Right lobe of liver (tissue), 6 donors: Measurements from ENCODE around the gene PERM1. TPM values are rescaled to one million over a fixed set of nuclear protein-coding genes. Genes with fewer than 3 reads are reported as not detected.

Source experiments
- ATAC-seq, 4 donors: fragments of 200-7000 bp; cut with Tn5 transposase; one replicate each; pipeline ENCODE4 v1.9.1; 2020; ENCODE audit warnings: mild to moderate bottlenecking in 4 of 4, moderate library complexity in 4 of 4
- DNase-seq, 3 donors: peaks; one replicate each; pipeline ENCODE4 v3.0.0-alpha.2; 2020
- H3K27ac ChIP-seq, 3 donors: fragments of 200-600 bp; one replicate each; pipeline ENCODE4 v1.8.0; 2022
- H3K27me3 ChIP-seq, 2 donors: fragments of 200-600 bp; one replicate each; pipeline ENCODE4 v1.8.0; 2022
- H3K36me3 ChIP-seq, 4 donors: fragments of 200-600 bp; sonication (generic) in 1 of 4; one replicate each; pipeline versions ENCODE4 v1.5.1 to v1.8.0; 2017 to 2022; ENCODE audit warnings: control low read depth in 1 of 4
- H3K4me1 ChIP-seq, 4 donors: fragments of 200-600 bp; sonication (generic) in 1 of 4; one replicate each; pipeline versions ENCODE4 v1.5.1 to v1.8.0; 2017 to 2022; ENCODE audit warnings: control low read depth in 1 of 4
- H3K4me3 ChIP-seq, 3 donors: fragments of 200-600 bp; one replicate each; pipeline ENCODE4 v1.8.0; 2022
- H3K9me3 ChIP-seq, 4 donors: fragments of 200-600 bp; sonication (generic) in 1 of 4; one replicate each; pipeline versions ENCODE4 v1.5.1 to v1.8.0; 2017 to 2022; ENCODE audit warnings: control low read depth in 1 of 4
- POLR2A ChIP-seq: fragments of 450-650 bp; IDR thresholded peaks from one replicate; pipeline ENCODE4 v1.6.1; 2017; ENCODE audit warnings: antibody characterized with exemption, mild to moderate bottlenecking
- WGBS: methylation state at CpG from one replicate; pipeline ENCODE4 v1.1.6; 2018; ENCODE audit warnings: low coverage, low lambda C conversion rate; ENCODE audit not compliant: insufficient coverage; ENCODE audit errors: missing lambda C conversion rate; 5-methylcytosine and 5-hydroxymethylcytosine counted together
- intact Hi-C, 2 donors: fragments of 100-400 bp; cut with DNase I; formaldehyde crosslinking; loops; one replicate each; pipeline versions ENCODE4 v1.11.2 to v1.14.1; 2022
- total RNA-seq, 6 experiments: library from RNA; depleted of rRNA in 2 of 6; stranded (reverse); fragments of >200 nt in 2 of 6; fragmentation: NEBNext Ultra II Directional in 3 of 6; extraction: Animal tissue kit (Norgen Biotek cat#: 25700) in 3 of 6; gene quantifications; one replicate each; pipeline versions ENCODE4 v1.1.0 to v1.2.4, GENCODE V29; 2016 to 2023
- TF ChIP-seq, protein P1 (sequence below), 4 donors: fragments of 200-600 bp in 3 of 4; fragments of 450-650 bp in 1 of 4; IDR thresholded peaks; one replicate each; pipeline versions ENCODE4 v1.5.1 to v1.8.0; 2016 to 2022; ENCODE audit warnings: antibody characterized with exemption in 4 of 4, mild to moderate bottlenecking in 2 of 4
- donor health status: DM: no; HTN: yes; CAD: no.
- donor health status: DM: no; HTN: no; CAD: no.
- donor health status: DM: no; HTN: no; CAD: no.
- donor health status: DM: no; HTN: yes; CAD: no.
- donor health status: DM: no; HTN: yes; CAD: no.

PERM1 gene
- total RNA-seq, 6 experiments from 2014 or later = 0.18 to 0.46 (median 0.28) TPM; not detected in 2

DNA sequence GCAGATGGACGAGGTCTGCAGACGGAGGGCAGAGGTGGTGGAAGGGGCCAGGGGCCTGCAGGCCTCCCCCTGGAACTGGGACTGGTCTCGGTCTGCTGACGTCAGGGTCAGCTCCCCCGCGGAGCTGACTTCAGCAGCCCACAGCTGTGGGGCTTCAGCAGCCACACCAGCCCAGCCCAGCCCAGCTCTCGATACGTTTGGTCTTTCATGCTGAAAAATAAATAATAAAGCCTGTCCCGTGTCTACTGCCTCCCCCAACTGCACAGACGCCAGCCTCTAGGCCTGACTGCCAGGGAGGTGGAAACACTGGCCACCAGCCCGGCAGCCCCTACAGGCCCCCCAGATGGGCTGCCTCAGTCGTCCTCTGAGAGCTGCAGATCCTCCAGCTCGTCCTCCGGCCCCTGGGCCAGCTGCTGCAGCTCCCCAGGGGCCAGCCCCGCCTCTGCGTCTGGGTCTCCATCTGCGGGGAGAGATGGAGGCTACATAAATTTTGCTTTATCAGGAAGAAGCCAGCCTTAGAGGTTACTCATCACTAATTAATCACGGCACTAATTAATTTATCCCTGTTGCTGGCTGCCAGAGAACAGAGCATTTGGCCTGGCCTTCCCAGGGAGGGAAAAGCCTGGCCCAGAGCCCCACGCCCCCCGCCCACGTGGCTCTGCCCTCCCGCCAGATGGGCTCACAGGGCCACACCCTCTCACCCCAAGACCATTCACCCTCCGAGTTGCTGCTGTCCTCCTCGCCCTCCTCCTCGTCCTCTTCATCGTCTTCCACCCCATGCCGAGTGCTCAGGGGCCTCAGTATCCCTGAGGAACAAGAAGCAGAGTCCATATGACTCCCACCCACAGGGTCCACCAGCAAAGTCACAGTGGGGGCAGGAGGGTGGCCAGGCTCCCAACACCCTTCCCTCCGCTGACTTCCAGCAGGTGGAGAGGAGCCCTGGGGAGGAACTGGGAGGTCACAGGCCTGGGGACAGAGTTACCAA is 37.3 kb downstream of the PERM1 start:
- no peak for DNase-seq
- no peak for ATAC-seq
- Histone ChIP-seq H3K27ac (no peak overlapping the region), H3K9me3 (no peaks in the 10 kb centered on the region), H3K4me3 (no peak overlapping the region), H3K36me3 (peaks cover 0 to 16% (median 3%) of the 10 kb centered on the region in 4 donors), H3K4me1 (peaks cover 0 to 18% (median 6%) of the 10 kb centered on the region in 4 donors), H3K27me3 (peaks cover 0 to 7% of the 10 kb centered on the region in 2 donors)
- intact Hi-C loops = no loop called here
- TF ChIP-seq POLR2A = no peak
- TF ChIP-seq, protein P1, sequence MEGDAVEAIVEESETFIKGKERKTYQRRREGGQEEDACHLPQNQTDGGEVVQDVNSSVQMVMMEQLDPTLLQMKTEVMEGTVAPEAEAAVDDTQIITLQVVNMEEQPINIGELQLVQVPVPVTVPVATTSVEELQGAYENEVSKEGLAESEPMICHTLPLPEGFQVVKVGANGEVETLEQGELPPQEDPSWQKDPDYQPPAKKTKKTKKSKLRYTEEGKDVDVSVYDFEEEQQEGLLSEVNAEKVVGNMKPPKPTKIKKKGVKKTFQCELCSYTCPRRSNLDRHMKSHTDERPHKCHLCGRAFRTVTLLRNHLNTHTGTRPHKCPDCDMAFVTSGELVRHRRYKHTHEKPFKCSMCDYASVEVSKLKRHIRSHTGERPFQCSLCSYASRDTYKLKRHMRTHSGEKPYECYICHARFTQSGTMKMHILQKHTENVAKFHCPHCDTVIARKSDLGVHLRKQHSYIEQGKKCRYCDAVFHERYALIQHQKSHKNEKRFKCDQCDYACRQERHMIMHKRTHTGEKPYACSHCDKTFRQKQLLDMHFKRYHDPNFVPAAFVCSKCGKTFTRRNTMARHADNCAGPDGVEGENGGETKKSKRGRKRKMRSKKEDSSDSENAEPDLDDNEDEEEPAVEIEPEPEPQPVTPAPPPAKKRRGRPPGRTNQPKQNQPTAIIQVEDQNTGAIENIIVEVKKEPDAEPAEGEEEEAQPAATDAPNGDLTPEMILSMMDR (IDR thresholded peaks at IDR 0.05) = no peak
- WGBS = 64% methylated on average over 14 of the region's 28 CpGs

DNA sequence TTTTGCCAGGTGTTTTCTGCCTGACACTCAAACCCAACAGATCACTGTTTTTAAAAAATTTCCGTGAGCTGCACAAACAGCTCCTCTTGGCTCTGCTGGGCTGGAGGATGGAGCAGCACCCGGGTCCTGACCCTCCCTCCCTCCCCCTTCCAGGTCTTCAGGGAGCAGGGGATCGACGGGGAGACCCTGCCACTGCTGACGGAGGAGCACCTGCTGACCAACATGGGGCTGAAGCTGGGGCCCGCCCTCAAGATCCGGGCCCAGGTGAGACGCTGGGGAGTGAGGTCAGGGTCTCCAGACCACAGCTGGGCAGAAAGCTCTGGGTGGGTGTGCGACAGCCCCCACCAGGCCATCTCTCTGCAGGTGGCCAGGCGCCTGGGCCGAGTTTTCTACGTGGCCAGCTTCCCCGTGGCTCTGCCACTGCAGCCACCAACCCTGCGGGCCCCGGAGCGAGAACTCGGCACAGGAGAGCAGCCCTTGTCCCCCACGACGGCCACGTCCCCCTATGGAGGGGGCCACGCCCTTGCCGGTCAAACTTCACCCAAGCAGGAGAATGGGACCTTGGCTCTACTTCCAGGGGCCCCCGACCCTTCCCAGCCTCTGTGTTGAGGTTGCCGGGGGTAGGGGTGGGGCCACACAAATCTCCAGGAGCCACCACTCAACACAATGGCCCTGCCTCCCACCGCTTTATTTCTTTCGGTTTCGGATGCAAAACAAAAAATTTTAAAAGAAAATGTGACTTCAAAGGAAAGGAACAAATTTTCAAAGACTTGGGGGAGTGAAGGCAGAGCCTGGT is 38.1 kb downstream of the PERM1 start:
- no peaks in the 10 kb centered on the region for H3K9me3 ChIP-seq
- intact Hi-C loops = no loop called here
- ATAC-seq = no peak
- TF ChIP-seq, protein P1 (IDR thresholded peaks at IDR 0.05) = no peak
- no peak for TF ChIP-seq POLR2A
- WGBS = 58% methylated on average over 6 of the region's 27 CpGs
- no peak for DNase-seq
- peaks cover 0 to 14% (median 0%) of the 10 kb centered on the region in 4 donors for H3K36me3 ChIP-seq
- H3K27me3 ChIP-seq = peaks cover 0 to 15% of the 10 kb centered on the region in 2 donors
- H3K4me1 ChIP-seq = peaks cover 0 to 18% (median 6%) of the 10 kb centered on the region in 4 donors
- no peak overlapping the region for H3K27ac ChIP-seq
- no peak overlapping the region for H3K4me3 ChIP-seq

DNA sequence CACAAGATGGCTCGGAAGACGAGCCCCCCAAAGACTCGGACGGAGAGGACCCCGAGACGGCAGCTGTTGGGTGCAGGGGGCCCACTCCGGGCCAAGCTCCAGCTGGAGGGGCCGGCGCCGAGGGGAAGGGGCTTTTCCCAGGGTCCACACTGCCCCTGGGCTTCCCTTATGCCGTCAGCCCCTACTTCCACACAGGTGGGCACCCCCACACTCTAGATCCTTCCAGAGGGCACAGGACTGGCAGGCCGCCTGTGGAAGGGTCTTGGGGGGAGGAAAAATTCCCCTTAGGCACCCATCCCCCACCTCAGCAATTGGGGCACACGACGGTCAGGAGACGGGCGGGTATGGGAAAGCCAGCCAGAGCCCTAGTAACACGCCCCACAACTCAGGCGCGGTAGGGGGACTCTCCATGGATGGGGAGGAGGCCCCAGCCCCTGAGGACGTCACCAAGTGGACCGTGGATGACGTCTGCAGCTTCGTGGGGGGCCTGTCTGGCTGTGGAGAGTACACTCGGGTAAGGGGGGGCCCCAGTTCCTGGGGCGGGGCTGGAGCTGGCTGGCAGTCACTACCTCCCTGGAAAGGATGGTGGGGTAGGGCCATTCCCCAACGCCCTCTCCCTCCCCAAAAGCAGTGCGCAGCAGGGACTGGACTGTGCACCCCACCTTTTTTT is 38.9 kb downstream of the PERM1 start:
- H3K4me1 ChIP-seq = peaks cover 0 to 18% (median 6%) of the 10 kb centered on the region in 4 donors

More for the DNA sequence above, 38.9 kb downstream of the PERM1 start:
- H3K9me3 ChIP-seq = no peaks in the 10 kb centered on the region
- H3K27me3 ChIP-seq = peaks cover 0 to 16% of the 10 kb centered on the region in 2 donors
- 13% methylated on average over 3 of the region's 27 CpGs for WGBS
- intact Hi-C loops = no loop called here
- ATAC-seq (no peak), DNase-seq (no peak)
- H3K27ac ChIP-seq = peak overlapping the region in 1 of 3 donors; percentile 60
- H3K4me3 ChIP-seq = peak overlapping the region in 2 of 3 donors; percentile 27 to 30
- H3K36me3 ChIP-seq = peaks cover 0 to 10% (median 0%) of the 10 kb centered on the region in 4 donors
- TF ChIP-seq, protein P1 (IDR thresholded peaks at IDR 0.05) = no peak
- TF ChIP-seq POLR2A = no peak
